ENCODE measurements around the gene PDILT. TPM values are rescaled to one million over a fixed set of nuclear protein-coding genes. Genes with fewer than 3 reads are reported as not detected.
"Not testable (repeated sequence)": the region's sequence is repeated elsewhere in the genome, so short reads cannot be mapped to it uniquely, and the experiment has no call there.

PDILT gene, protein sequence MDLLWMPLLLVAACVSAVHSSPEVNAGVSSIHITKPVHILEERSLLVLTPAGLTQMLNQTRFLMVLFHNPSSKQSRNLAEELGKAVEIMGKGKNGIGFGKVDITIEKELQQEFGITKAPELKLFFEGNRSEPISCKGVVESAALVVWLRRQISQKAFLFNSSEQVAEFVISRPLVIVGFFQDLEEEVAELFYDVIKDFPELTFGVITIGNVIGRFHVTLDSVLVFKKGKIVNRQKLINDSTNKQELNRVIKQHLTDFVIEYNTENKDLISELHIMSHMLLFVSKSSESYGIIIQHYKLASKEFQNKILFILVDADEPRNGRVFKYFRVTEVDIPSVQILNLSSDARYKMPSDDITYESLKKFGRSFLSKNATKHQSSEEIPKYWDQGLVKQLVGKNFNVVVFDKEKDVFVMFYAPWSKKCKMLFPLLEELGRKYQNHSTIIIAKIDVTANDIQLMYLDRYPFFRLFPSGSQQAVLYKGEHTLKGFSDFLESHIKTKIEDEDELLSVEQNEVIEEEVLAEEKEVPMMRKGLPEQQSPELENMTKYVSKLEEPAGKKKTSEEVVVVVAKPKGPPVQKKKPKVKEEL
- 0.33 TPM for polyA plus RNA-seq (ENCODE audit: insufficient read length)
- long read RNA-seq, donor 1: 0 reads
- long read RNA-seq, donor 2: 0 reads
- long read RNA-seq, donor 3: 0 reads
- long read RNA-seq, donor 4: 0 reads
- long read RNA-seq, donor 5: 0 reads
- long read RNA-seq, donor 6: 0 reads
- long read RNA-seq, donor 7: 0 reads
- long read RNA-seq, donor 8: 0 reads

DNA sequence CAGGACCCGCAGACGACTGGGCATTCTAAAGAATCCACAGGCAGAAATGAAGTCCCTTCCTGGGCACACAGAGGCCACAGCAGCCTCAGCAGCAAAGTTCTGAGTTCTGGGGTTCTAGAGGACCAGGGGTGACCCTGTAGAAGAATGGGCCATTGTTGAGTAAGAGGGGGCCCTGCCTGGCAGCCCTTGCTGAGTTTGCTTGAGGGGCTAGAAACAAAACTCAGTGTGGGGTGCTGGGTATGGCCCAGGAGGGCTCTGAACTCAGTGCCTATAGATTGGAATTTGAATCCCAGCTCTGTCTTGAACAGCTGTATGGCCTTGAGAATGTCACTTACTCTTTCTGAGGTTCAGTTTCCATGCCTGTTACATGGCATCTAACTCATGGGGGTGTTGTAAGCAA is at the start of gene PDILT:
PDILT (minus strand) TSS at position 101 of the 400 bp plus-strand sequence. CDS start 5,437 bp downstream, outside the sequence.
- DNase-seq: no peak

DNA sequence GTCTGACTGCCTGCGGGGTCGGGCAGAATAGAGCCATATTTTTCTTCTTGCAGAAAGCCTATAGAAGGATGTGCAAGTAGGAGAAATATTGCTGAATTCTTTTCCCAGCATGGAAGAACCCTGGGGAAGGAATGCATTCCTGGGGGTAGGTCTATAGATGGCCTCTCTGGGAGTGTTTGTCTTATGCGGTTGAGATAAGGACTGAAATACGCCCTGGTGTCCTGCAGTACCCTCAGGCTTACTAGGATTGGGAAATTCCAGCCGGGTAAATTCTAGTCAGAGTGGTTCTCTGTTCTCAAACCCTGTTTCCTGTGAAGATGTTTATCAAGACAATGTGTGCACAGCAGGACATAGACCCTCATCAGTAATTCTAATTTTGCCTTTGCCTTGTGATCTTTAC is 49.1 kb upstream of the PDILT start:
- not testable (repeated sequence) for DNase-seq

DNA sequence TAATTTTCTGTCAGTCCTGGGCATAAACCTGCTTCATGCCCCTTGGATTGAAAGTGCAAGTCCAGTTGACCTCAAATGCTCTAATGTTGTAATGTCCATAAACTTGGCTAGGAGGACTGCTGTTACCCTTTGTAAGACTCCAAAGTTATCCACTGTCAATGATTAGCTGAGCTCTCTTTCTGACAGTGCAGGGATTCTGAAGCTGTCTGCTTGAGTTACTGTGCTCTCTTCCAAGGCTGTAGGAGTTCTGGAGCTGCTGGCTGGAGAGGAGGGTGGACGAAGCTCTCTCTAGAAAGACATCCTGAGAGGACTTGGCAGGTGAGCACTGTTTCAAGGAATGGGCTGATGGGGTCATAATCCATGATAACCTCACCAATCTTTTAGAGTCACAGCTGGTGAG is 46.8 kb upstream of the PDILT start, which contains the start of gene ACSM2A:
ACSM2A (plus strand) TSS at position 158 of the 400 bp plus-strand sequence. CDS start 8,594 bp downstream, outside the sequence.
- not testable (repeated sequence) for DNase-seq

GRCh38 chr16:20446652-20447393 is 42.3 kb upstream of the PDILT start:
- not testable (repeated sequence) for DNase-seq

DNA sequence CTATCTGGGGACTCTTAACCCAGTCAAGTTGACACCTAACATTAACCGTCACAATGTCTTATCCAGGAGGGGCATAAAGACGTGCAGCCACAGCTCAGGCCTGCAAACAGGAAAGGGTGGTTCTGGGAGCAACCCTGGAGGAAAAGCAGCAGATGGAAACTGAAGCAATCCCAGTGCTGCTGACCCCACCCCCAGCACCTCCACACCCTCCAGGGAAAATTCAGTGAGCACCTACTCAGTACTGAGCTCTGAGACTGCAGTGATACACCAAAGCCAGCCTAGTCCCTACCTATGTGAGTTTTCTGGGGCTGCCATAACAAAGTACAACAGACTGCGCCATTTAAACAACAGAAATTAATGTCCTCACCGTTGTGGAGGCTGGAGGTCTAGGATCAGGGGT is 37.3 kb upstream of the PDILT start:
- not testable (repeated sequence) for DNase-seq

- DNase-seq: no peak
Measured at GRCh38 chr16:20441191-20441590, 36.7 kb upstream of the PDILT start.

- DNase-seq: not testable (repeated sequence)
Measured at GRCh38 chr16:20440731-20441130, 36.2 kb upstream of the PDILT start.

GRCh38 chr16:20439820-20440231 is 35.3 kb upstream of the PDILT start:
- not testable (repeated sequence) for DNase-seq

DNA sequence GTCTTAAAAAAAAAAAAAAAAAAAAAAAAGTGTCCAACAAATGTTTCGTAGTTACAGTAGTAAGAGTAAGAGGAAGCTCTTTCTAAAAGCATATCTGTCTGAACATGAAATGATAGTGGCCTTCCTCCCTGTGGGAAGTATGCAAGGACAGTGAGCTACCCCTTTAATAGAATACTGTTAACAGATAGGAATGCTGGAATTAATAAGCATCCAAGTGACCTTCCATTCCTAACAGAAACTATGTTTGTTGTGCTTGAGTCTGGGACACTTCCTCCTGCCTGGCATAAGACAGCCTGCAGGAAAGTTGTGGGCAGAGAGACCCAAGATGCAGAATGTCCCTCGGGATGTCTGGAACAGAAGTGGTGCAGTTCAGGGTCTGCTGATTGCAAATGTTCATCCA is 34.4 kb upstream of the PDILT start:
- DNase-seq: not testable (repeated sequence)

DNA sequence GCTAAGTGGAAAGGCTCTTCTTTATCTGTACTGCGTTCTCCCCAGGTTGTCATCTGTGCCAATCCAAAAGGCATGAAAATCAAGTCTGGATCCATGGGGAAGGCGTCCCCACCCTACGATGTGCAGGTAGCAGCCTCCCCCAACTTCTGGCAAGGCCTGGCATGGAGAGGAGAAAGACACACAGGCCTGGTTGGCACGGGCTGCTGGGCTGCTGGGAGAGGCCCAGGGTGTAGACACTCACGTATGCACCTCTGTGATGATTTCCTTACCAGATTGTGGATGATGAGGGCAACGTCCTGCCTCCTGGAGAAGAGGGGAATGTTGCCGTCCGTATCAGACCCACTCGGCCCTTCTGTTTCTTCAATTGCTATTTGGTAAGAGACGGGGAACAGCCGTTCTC is 26.4 kb upstream of the PDILT start:
- no peak for DNase-seq

GRCh38 chr16:20430480-20430879 is 25.9 kb upstream of the PDILT start:
- not testable (repeated sequence) for DNase-seq

DNA sequence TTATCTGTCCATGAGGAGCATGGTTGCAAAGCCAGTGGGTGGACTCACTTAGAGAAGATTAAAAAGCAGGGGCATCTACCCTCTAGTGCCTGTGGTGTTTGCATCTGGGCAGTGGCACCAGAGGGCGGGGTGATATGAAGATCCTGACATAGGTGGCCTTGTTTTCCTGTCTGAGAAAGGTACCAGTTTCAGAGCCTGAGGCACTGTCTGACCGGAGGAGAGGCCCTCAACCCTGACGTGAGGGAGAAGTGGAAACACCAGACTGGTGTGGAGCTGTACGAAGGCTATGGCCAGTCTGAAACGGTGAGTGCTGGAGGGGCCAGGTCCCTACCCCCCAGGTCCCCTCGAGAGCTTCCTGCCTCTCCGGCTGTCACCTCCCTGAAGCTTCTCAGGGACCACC is 25.0 kb upstream of the PDILT start:
- not testable (repeated sequence) for DNase-seq

- not testable (repeated sequence) for DNase-seq
Measured at GRCh38 chr16:20427401-20427797, 22.9 kb upstream of the PDILT start.

DNA sequence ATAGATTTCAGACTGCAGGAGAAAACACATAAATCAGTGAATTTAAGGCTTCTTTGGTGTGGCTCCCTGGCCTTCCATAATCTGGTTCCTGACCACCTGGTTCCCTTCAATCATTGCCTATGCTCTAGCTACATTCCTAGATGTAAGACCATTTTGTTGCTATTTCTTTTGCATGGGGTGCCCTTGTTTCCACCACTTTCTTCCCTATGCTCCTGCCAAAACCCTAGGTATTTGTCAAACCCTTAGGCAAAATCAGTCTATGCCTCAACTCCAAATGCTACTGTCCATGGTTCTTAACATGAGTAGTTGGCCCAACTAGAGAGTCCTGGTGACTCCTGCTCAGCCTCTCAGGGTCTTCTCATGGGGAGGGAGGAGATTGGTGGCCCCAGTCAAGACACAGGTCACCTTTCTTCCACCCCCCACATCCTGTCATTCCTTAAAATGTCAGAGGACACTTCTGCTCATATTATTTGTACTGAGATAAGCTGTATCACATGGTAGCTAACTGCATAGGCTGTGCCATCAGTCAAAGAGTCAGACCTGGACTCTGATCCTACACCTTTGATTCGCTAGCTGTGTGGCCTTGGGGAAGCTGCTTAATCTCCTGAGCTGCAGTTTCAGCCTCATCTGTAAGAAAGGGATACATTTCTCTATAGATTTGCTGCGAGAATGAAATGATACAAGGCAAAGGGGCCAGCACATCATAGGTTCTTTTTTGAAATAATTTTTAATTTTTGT is 19.8 kb upstream of the PDILT start:
- DNase-seq: no peak

GRCh38 chr16:20423772-20424128 is 19.2 kb upstream of the PDILT start:
- DNase-seq: not testable (repeated sequence)

GRCh38 chr16:20421748-20422147 is 17.2 kb upstream of the PDILT start:
- not testable (repeated sequence) for DNase-seq

GRCh38 chr16:20419093-20419492 is 14.6 kb upstream of the PDILT start:
- not testable (repeated sequence) for DNase-seq

- no peak for DNase-seq
Measured at GRCh38 chr16:20415541-20415940, 11.0 kb upstream of the PDILT start.

- no peak for DNase-seq
Measured at GRCh38 chr16:20411055-20411454, 6.5 kb upstream of the PDILT start.

GRCh38 chr16:20410121-20410723 is 5.7 kb upstream of the PDILT start:
- no peak for DNase-seq

All from left kidney (tissue), 8 donors.